ENCODE measurements around the gene NT5C2. TPM values are rescaled to one million over a fixed set of nuclear protein-coding genes. Genes with fewer than 3 reads are reported as not detected.
"Not testable (repeated sequence)": the region's sequence is repeated elsewhere in the genome, so short reads cannot be mapped to it uniquely, and the experiment has no call there.

Gene NT5C2
- total RNA-seq, 1 donor from 2014 or later, result 41.0 TPM

DNA sequence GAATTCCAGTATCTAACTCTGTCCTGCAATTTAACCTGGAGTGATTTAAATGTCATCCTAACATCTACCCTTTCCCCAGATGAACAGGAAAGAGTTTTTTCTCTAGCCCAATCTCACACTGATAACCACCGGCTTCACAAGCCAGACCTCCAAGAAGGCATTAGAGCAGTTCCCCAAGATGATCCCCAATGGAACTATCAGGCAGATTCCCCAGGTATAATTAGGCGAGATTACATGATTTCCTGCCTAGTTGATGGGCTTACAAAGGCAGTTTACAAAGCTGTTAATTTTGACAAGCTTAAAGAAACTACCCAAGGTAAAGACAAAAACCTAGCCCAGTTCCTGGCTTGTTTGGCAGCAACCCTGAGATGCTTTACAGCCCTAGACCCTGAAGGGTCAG is 14.1 kb upstream of the NT5C2 start:
- DNase-seq (ENCODE audit: low read depth), result no peak
- TF ChIP-seq, protein P1, sequence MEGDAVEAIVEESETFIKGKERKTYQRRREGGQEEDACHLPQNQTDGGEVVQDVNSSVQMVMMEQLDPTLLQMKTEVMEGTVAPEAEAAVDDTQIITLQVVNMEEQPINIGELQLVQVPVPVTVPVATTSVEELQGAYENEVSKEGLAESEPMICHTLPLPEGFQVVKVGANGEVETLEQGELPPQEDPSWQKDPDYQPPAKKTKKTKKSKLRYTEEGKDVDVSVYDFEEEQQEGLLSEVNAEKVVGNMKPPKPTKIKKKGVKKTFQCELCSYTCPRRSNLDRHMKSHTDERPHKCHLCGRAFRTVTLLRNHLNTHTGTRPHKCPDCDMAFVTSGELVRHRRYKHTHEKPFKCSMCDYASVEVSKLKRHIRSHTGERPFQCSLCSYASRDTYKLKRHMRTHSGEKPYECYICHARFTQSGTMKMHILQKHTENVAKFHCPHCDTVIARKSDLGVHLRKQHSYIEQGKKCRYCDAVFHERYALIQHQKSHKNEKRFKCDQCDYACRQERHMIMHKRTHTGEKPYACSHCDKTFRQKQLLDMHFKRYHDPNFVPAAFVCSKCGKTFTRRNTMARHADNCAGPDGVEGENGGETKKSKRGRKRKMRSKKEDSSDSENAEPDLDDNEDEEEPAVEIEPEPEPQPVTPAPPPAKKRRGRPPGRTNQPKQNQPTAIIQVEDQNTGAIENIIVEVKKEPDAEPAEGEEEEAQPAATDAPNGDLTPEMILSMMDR (conservative IDR thresholded peaks at IDR 0.05; ENCODE audit: low read depth, low read length), result no peak
- H3K4me3 ChIP-seq (ENCODE audit: low read depth, low read length), result no peak overlapping the region

GRCh38 chr10:103206715-103207114 is 13.6 kb upstream of the NT5C2 start:
- DNase-seq (ENCODE audit: low read depth); H3K4me3 ChIP-seq (ENCODE audit: low read depth, low read length): not testable (repeated sequence)

- H3K4me3 ChIP-seq (ENCODE audit: low read depth, low read length); DNase-seq (ENCODE audit: low read depth): not testable (repeated sequence)
Observed at GRCh38 chr10:103205401-103205800, 12.3 kb upstream of the NT5C2 start.

DNA sequence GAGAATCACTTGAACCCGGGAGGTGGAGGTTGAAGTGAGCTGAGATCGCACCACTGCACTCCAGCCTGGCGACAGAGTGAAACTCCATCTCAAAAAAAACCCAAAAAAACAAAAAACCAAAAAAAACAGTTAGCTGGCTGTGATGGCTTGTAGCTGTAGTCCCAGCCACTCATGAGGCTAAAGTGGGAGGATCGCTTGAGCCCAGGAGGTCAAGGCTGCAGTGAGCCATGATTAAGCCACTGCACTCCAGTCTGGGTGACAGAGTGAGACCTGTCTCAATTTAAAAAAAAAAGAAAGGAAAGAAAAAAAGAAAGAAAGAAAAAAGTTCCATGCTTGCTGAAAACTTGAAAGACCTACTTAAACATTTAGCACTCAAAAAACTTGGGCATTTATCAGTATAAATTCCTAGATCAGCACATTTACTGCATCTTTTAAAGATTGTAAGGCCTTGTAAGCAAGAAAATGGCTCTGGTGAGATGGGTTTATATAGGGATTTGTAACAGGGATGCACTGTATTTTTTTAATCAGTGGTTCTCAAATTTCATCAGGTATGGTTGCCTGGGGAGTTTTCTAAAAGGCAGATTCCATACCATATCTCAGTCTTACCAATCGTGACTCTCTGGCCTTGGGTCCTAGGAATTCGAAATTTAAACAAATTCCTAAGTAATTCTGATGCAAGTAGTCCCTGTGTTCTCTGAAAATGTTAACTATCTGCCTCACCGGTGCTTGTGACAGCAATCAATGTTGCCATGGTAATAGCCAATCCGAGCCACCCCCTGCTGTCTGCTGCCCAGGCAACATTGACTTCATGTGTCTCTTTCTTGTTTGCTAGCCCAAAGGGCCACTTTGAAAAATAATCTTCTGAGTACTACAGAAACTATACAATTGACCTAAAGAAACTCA is 11.5 kb upstream of the NT5C2 start:
- TF ChIP-seq, protein P1 (conservative IDR thresholded peaks at IDR 0.05; ENCODE audit: low read depth, low read length), result no peak
- no peak overlapping the region for H3K4me3 ChIP-seq (ENCODE audit: low read depth, low read length)
- no peak for DNase-seq (ENCODE audit: low read depth)

GRCh38 chr10:103203466-103203865 is 10.4 kb upstream of the NT5C2 start:
- TF ChIP-seq, protein P1 (conservative IDR thresholded peaks at IDR 0.05; ENCODE audit: low read depth, low read length), result no peak
- no peak for DNase-seq (ENCODE audit: low read depth)

GRCh38 chr10:103202319-103202718 is 9.2 kb upstream of the NT5C2 start:
- H3K4me3 ChIP-seq (ENCODE audit: low read depth, low read length), result no peak overlapping the region
- TF ChIP-seq, protein P1 (conservative IDR thresholded peaks at IDR 0.05; ENCODE audit: low read depth, low read length), result no peak
- DNase-seq (ENCODE audit: low read depth), result no peak

More at GRCh38 chr10:103203466-103203865, 10.4 kb upstream of the NT5C2 start:
- H3K4me3 ChIP-seq (ENCODE audit: low read depth, low read length), result no peak overlapping the region

GRCh38 chr10:103199488-103199887 is 6.4 kb upstream of the NT5C2 start:
- TF ChIP-seq, protein P1 (conservative IDR thresholded peaks at IDR 0.05; ENCODE audit: low read depth, low read length), result no peak
- no peak for DNase-seq (ENCODE audit: low read depth)

DNA sequence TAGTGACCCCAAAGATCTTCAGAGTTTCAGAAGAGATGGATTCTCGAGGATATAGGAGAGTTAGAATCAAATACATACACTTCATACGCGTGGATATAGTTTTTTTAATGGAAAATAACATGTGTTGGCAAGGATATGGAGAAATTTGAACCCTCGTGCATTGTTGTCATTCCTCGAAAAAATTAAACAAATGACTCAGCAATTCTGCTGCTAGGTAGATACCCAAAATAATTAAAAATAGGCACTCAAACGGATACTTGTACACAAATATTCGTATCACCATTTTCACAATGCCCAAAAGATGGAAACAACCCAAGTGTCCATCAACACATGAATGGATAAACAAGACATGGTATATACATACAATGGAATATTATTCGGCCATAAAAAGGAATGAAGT is 5.6 kb upstream of the NT5C2 start:
- no peak for DNase-seq (ENCODE audit: low read depth)
- TF ChIP-seq, protein P1 (conservative IDR thresholded peaks at IDR 0.05; ENCODE audit: low read depth, low read length), result no peak
- H3K4me3 ChIP-seq (ENCODE audit: low read depth, low read length), result no peak overlapping the region

More at GRCh38 chr10:103199488-103199887, 6.4 kb upstream of the NT5C2 start:
- no peak overlapping the region for H3K4me3 ChIP-seq (ENCODE audit: low read depth, low read length)
